ENCODE results near the gene MFN1.
A peak's percentile ranks its signal among the peaks of the same experiment; 100 is the strongest.
"Not testable (repeated sequence)": the region's sequence is repeated elsewhere in the genome, so short reads cannot be mapped to it uniquely, and the experiment has no call there.

The MFN1 gene

DNA sequence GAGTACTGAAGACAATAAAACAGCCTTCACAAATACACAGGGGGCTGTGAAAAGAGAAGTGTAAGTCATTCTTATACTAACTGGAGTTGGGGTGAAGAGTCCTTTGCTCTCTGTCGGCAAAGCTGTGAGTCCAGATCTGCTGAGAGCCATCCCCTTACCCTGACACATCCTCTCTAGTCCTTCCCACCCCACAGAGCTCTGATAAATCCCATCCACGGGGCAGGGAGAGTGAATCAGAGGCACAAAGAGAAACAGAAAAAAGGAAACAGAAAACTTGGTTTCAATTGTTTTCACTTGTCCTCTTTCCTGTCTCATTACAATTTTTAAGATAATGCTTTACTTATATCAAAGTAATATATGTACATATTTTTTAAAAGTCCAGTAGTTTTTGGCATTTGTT lies 42.9 kb upstream of the MFN1 start:
- DNase-seq (ENCODE audit: low spot score) = no peak
- TF ChIP-seq, protein P1, sequence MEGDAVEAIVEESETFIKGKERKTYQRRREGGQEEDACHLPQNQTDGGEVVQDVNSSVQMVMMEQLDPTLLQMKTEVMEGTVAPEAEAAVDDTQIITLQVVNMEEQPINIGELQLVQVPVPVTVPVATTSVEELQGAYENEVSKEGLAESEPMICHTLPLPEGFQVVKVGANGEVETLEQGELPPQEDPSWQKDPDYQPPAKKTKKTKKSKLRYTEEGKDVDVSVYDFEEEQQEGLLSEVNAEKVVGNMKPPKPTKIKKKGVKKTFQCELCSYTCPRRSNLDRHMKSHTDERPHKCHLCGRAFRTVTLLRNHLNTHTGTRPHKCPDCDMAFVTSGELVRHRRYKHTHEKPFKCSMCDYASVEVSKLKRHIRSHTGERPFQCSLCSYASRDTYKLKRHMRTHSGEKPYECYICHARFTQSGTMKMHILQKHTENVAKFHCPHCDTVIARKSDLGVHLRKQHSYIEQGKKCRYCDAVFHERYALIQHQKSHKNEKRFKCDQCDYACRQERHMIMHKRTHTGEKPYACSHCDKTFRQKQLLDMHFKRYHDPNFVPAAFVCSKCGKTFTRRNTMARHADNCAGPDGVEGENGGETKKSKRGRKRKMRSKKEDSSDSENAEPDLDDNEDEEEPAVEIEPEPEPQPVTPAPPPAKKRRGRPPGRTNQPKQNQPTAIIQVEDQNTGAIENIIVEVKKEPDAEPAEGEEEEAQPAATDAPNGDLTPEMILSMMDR (IDR thresholded peaks at IDR 0.05; ENCODE audit: extremely low read depth, insufficient read depth, missing control alignments) = no peak
- in situ Hi-C loops (cut with MboI; ENCODE audit: low pct_unique_long_range_greater_than_20kb, low sequenced_read_pairs, unreplicated experiment) = loop anchor here (25.0 kb wide), 1 partner anchor 867 kb away; no protein-coding TSS in a partner anchor

- DNase-seq (ENCODE audit: low spot score) = not testable (repeated sequence)
- in situ Hi-C loops (cut with MboI; ENCODE audit: low pct_unique_long_range_greater_than_20kb, low sequenced_read_pairs, unreplicated experiment) = loop anchor here (25.0 kb wide), 1 partner anchor 870 kb away; no protein-coding TSS in a partner anchor
Observed at GRCh38 chr3:179307362-179307761, 40.1 kb upstream of the MFN1 start.

GRCh38 chr3:179308001-179308400 lies 39.5 kb upstream of the MFN1 start:
- no peak for DNase-seq (ENCODE audit: low spot score)
- in situ Hi-C loops (cut with MboI; ENCODE audit: low pct_unique_long_range_greater_than_20kb, low sequenced_read_pairs, unreplicated experiment) = loop anchor here (25.0 kb wide), 1 partner anchor 871 kb away; no protein-coding TSS in a partner anchor
- TF ChIP-seq, protein P1 (IDR thresholded peaks at IDR 0.05; ENCODE audit: extremely low read depth, insufficient read depth, missing control alignments) = no peak

- DNase-seq (ENCODE audit: low spot score) = no peak
- in situ Hi-C loops (cut with MboI; ENCODE audit: low pct_unique_long_range_greater_than_20kb, low sequenced_read_pairs, unreplicated experiment) = loop anchor here (10.0 to 25.0 kb wide), 2 partner anchors 295 to 872 kb away; no protein-coding TSS in a partner anchor
- TF ChIP-seq, protein P1 (IDR thresholded peaks at IDR 0.05; ENCODE audit: extremely low read depth, insufficient read depth, missing control alignments) = no peak
Observed at GRCh38 chr3:179309225-179310078, 38.1 kb upstream of the MFN1 start.

GRCh38 chr3:179318876-179319275 lies 28.6 kb upstream of the MFN1 start:
- TF ChIP-seq, protein P1 (IDR thresholded peaks at IDR 0.05; ENCODE audit: extremely low read depth, insufficient read depth, missing control alignments) = no peak
- in situ Hi-C loops (cut with MboI; ENCODE audit: low pct_unique_long_range_greater_than_20kb, low sequenced_read_pairs, unreplicated experiment) = loop anchor here (10.0 to 25.0 kb wide), 2 partner anchors 304 to 882 kb away; no protein-coding TSS in a partner anchor
- DNase-seq (ENCODE audit: low spot score) = no peak

- in situ Hi-C loops (cut with MboI; ENCODE audit: low pct_unique_long_range_greater_than_20kb, low sequenced_read_pairs, unreplicated experiment) = loop anchor here (10.0 to 25.0 kb wide), 2 partner anchors 243 to 884 kb away; partner anchors contain the start of gene ACTL6A
- DNase-seq (ENCODE audit: low spot score) = no peak
- TF ChIP-seq, protein P1 (IDR thresholded peaks at IDR 0.05; ENCODE audit: extremely low read depth, insufficient read depth, missing control alignments) = peak; percentile 39
Observed at GRCh38 chr3:179321668-179322285, 25.7 kb upstream of the MFN1 start.

Measured in GM13977 (cell line).